Measurements from ENCODE around the gene RUNX1. TPM values are rescaled to one million over a fixed set of nuclear protein-coding genes. Genes with fewer than 3 reads are reported as not detected.

Gene RUNX1
- total and polyA plus RNA-seq, 2 of the 13 experiments (the other 11 are each of a cell fraction or from before 2014, with no cell fraction given) = 5.4 to 6.4 TPM

GRCh38 chr21:35051287-35051818 is 2.3 kb upstream of the RUNX1 start (continued):
- TF ChIP-seq HNF1A (IDR thresholded peaks at IDR 0.05; ENCODE audit: low read depth) (no peak), HNF1A (CRISPR knock-in tag; IDR thresholded peaks at IDR 0.05; ENCODE audit: borderline replicate concordance) (0 out of 2 replicates have a peak, but pooled peaks have one; percentile 55), RAD21 (CRISPR knock-in tag; IDR thresholded peaks at IDR 0.05) (peak; percentile 83), POGZ (CRISPR knock-in tag; IDR thresholded peaks at IDR 0.05) (peak; percentile 82), BCL6 (CRISPR knock-in tag; IDR thresholded peaks at IDR 0.05) (peak; percentile 43), ZNF580 (CRISPR knock-in tag; IDR thresholded peaks at IDR 0.05; ENCODE audit: borderline replicate concordance, low read depth) (0 out of 2 replicates have a peak, but pooled peaks have one; percentile 47), HNRNPLL (IDR thresholded peaks at IDR 0.05; ENCODE audit: low read depth, low read length, poor library complexity, severe bottlenecking) (peak; percentile 43), ZNF687 (CRISPR knock-in tag; IDR thresholded peaks at IDR 0.05) (peak; percentile 81), ZNF878 (CRISPR knock-in tag; IDR thresholded peaks at IDR 0.05) (no peak), MAX (IDR thresholded peaks at IDR 0.05) (peak; percentile 51; the same call in 1 of the 2 replicates), ZBTB14 (CRISPR knock-in tag; IDR thresholded peaks at IDR 0.05) (no peak), STAG1 (CRISPR knock-in tag; IDR thresholded peaks at IDR 0.05) (peak; percentile 73), BORCS8-MEF2B (CRISPR knock-in tag; IDR thresholded peaks at IDR 0.05) (peak; percentile 19; the same call in 1 of the 2 replicates), RBM22 (optimal IDR thresholded peaks at IDR 0.05; ENCODE audit: low read length) (no peak), NFKB2 (CRISPR knock-in tag; IDR thresholded peaks at IDR 0.05; ENCODE audit: borderline replicate concordance) (0 out of 2 replicates have a peak, but pooled peaks have one; percentile 37), XBP1 (CRISPR knock-in tag; IDR thresholded peaks at IDR 0.05) (no peak), HBP1 (CRISPR knock-in tag; IDR thresholded peaks at IDR 0.05; ENCODE audit: low read depth) (no peak), ZNF614 (CRISPR knock-in tag; IDR thresholded peaks at IDR 0.05; ENCODE audit: borderline replicate concordance) (no peak)

Measured in HepG2 (cell line).